ENCODE results near the gene NDNF. TPM values are rescaled to one million over a fixed set of nuclear protein-coding genes. Genes with fewer than 3 reads are reported as not detected.

NDNF gene
- total RNA-seq, 1 donor from 2014 or later, result 0.46 TPM

DNA sequence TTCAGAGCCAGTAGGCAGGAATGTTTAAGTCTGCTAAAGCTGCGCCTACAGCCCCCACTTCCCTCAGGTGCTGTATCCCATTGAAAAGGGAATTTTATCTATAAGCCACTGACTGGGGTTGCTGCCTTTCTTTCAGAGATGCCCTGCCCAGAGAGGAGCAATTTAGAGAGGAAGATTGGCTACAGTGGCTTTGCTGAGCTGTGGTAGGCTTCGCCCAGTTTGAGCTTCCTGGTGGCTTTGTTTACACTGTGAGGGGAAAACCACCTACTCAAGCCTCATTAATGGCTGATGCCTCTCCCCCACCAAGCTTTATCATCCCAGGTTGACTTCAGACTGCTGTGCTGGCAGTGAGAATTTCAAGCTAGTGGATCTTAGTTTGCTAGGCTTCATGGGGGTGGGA, 82.1 kb downstream of the NDNF start:
- H3K4me3 ChIP-seq (ENCODE audit: low read depth, low read length), result no peak overlapping the region
- DNase-seq (ENCODE audit: low read depth), result no peak
- TF ChIP-seq, protein P1, sequence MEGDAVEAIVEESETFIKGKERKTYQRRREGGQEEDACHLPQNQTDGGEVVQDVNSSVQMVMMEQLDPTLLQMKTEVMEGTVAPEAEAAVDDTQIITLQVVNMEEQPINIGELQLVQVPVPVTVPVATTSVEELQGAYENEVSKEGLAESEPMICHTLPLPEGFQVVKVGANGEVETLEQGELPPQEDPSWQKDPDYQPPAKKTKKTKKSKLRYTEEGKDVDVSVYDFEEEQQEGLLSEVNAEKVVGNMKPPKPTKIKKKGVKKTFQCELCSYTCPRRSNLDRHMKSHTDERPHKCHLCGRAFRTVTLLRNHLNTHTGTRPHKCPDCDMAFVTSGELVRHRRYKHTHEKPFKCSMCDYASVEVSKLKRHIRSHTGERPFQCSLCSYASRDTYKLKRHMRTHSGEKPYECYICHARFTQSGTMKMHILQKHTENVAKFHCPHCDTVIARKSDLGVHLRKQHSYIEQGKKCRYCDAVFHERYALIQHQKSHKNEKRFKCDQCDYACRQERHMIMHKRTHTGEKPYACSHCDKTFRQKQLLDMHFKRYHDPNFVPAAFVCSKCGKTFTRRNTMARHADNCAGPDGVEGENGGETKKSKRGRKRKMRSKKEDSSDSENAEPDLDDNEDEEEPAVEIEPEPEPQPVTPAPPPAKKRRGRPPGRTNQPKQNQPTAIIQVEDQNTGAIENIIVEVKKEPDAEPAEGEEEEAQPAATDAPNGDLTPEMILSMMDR (conservative IDR thresholded peaks at IDR 0.05; ENCODE audit: low read depth, low read length), result no peak

Other genes starting within 250 kb of the NDNF start
- gene PRDM5, start 149.8 kb downstream of the NDNF start, total RNA-seq, result 5.2 and 7.3 TPM in 2 replicates
- gene TNIP3, start 91.8 kb upstream of the NDNF start, total RNA-seq, result 0.07 and 0.46 TPM in 2 replicates

Measured in epithelial cell of proximal tubule (primary cell).